ENCODE data around the gene NMBR.

DNA sequence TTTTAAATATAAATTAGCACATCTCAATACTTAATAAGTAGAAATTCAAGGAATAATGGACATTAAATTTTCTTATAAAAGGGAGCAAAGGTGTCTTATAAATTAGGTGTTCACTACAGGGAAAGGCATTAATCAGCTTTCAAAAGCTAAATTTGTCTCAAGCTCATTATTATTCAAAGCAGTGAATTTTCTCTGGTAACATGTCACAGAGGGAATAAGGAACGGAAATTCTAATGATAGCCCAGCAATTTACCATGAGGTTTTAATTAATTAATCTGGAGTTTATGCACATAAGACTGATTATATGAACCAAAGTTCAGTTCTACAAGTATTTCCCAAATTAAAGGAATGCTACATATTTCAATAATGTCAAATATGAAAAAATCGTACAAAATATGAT, 29.6 kb downstream of the NMBR start:
- TF ChIP-seq, protein P1, sequence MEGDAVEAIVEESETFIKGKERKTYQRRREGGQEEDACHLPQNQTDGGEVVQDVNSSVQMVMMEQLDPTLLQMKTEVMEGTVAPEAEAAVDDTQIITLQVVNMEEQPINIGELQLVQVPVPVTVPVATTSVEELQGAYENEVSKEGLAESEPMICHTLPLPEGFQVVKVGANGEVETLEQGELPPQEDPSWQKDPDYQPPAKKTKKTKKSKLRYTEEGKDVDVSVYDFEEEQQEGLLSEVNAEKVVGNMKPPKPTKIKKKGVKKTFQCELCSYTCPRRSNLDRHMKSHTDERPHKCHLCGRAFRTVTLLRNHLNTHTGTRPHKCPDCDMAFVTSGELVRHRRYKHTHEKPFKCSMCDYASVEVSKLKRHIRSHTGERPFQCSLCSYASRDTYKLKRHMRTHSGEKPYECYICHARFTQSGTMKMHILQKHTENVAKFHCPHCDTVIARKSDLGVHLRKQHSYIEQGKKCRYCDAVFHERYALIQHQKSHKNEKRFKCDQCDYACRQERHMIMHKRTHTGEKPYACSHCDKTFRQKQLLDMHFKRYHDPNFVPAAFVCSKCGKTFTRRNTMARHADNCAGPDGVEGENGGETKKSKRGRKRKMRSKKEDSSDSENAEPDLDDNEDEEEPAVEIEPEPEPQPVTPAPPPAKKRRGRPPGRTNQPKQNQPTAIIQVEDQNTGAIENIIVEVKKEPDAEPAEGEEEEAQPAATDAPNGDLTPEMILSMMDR (IDR thresholded peaks at IDR 0.05): no peak
- no peak for TF ChIP-seq POLR2A (IDR thresholded peaks at IDR 0.05)

All from uterus (tissue), 2 donors.